Retina (tissue), 1 donor: Measurements from ENCODE around the gene CCDC69.
"Not testable (repeated sequence)": the region's sequence is repeated elsewhere in the genome, so short reads cannot be mapped to it uniquely, and the experiment has no call there.

ENCODE experiments used
- DNase-seq: peaks from one replicate; pipeline ENCODE4 v3.0.0-alpha.2; 2016

Gene CCDC69

GRCh38 chr5:151221574-151221973 is 2.3 kb downstream of the CCDC69 start:
- no peak for DNase-seq

DNA sequence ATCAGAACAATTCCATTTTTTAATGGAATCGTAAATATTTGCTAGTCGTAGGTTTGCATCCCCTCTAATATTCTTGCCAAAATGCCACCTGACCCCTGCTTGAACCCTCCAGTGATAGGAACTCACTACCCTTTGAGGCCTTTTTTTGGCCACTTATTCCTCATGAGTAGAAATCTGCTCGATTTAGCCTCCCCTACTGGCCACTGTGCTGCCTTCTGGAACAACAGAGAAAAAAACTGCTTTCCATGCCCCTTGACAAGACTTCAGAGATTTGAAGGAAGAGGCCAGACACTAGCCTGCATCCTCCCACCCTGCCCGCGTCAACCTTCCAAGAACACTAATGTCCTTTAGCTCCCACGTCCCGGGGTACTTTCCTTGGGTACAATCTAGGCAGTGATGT is 4.1 kb downstream of the CCDC69 start:
- DNase-seq = no peak

DNA sequence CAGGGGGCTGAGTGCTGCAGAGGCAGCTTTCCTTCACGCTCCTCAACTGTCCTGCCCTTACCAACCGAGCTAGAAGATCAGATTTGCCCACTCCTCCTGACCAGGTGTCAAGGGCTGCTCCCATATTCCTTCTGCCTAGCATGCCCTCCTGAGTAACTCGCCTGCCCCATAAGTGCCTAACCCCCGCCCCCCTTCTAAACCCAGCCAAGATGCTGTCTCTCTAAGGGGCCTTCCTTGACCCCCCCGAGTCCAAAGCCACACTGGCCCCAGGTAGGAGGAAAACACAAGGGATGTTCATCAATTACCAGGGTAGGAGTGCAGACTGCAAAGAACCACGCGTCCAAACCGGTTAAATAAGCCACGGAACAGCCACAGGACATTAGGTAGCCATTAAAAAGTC is 4.8 kb downstream of the CCDC69 start:
- no peak for DNase-seq

- no peak for DNase-seq
These were observed 5.7 kb downstream of the CCDC69 start for GRCh38 chr5:151218177-151218576.

- no peak for DNase-seq
These were observed 7.1 kb downstream of the CCDC69 start for GRCh38 chr5:151216781-151217180.

DNA sequence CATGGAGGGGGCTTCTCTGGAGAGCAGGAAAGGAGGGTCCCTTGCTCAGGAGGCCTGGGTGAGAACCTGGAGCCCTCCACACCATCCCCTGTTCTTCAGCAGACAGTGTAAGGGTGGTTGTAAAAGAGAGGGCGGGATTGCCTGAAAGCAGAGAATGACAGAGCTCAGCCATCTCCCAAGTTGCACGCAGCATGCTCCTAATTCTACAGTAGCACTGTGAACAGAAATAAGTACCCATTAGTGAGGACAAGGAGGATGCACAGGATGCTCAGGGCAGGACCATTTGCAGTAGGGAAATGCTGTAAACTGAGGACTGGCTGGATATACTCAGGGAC is 8.4 kb downstream of the CCDC69 start:
- DNase-seq = no peak

DNA sequence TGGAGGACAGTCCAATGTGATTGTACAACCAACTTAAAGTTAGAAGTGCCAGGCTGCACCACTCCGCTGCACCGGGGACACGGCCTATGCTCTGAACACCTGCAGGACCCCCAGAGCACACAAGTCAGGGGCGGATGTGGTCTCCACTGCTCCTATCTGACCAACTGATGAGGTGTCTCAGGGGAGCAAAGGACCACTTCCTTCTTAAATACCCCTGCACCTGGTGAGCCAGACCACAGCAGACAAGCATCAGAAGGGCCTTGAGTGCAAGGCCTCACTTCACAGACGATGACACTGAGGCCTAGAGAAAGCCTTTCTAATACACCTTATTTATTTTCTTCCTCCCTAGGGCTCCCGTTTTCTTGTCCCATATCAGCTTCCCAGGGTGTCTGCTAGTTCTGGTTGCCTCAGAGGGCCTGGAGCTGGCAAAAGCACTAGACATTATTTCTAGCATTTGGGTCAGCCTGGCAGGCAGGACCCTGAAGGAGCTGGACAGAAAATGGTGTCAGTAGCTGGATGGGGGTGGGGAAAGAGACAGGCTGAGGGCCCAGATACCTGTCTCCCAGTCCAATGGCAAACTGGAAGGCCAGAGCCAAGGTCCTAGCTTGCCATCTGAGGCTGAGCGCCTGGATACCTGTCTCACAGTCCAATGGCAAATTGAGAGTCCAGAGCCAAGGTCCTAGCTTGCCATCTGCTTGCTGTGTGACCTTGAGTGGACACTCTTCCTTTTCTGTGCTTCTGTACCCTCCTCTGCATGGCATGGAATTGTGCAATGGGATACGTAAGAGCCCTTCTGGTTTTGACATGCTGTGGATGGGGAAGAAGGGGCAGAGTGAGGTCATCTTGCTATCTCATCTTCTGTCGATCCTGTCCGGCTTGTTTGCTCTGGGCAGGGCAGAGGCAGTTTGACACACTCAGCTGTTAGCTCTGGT is 9.0 kb downstream of the CCDC69 start:
- no peak for DNase-seq

GRCh38 chr5:151213803-151214613 is 9.9 kb downstream of the CCDC69 start:
- DNase-seq = no peak

GRCh38 chr5:151212406-151212798 is 11.5 kb downstream of the CCDC69 start:
- DNase-seq = no peak

DNA sequence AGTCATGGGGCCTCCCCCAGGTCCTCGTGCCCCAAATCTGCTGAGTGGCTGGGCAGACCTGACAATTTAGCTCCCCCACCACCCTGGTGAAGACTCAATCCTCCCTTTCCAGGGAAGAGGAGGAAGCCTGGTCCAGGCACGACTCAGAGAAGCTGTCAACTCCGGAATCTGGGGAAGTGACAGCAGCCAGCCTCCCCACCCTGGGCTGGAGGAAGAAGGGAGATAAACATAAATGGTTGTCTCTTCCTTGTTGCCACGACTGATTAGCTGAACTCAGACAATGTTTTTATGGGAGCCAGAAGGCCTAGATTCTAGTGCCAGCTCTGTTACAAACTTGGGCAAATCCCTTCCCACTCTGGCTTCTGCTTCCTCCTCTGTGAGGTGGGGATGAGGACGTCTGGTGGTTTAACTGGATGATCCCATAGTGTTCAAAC is 15.4 kb downstream of the CCDC69 start:
- DNase-seq = no peak

DNA sequence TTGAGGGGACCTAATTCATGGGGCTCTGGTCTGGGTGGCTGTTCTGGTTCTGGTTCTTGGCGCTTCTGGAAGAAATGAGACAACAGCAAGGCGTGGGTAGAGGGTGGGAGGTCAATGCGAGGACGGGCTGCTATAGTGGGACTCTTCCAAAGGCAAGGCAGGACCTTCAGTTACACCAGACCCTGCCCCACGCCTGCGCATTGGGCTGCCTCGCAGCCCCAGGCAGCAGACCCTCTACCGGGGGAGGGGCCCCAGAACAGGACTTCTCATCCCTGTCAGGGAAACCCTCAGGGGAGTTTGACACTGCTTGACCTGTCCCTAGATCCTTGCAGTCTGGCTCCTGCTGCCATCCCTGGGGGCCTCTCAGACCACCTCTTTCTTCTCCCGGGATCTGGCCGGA is 18.5 kb downstream of the CCDC69 start:
- DNase-seq = no peak

GRCh38 chr5:151204051-151204450 is 19.8 kb downstream of the CCDC69 start:
- DNase-seq = no peak

- DNase-seq = no peak
These were observed 21.3 kb downstream of the CCDC69 start for GRCh38 chr5:151202381-151203139.

GRCh38 chr5:151200913-151201595 is 22.8 kb downstream of the CCDC69 start:
- no peak for DNase-seq

DNA sequence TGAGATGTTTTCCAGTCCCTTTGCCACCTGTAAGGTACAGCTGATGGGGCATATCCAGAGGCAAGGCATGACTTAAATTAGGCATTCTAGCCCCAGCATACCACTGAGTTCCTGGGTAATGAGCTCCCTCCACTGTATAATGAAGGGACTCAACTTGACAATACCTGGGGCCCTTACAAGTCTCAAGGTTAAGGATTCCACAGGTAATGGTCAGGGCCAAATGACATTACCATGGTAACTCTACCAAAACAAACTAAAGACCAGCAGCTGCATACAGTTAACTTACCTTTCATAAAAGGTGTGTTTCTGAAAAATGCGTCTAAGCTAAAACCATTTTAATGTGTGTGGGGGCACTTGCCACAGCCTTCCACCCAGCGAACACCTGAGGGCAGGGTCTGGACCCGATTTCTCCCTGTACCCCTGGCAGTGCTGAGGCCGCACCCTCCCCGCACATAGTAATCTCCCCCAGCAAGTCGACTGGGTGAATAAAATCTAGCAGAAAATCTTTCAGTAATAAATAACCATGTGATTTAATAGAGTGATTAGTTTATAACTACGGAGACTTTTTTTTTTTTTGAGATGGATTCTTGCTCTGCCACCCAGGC is 24.2 kb downstream of the CCDC69 start:
- no peak for DNase-seq

GRCh38 chr5:151198861-151199260 is 25.0 kb downstream of the CCDC69 start:
- DNase-seq = no peak

- not testable (repeated sequence) for DNase-seq
These were observed 26.6 kb downstream of the CCDC69 start for GRCh38 chr5:151197291-151197600.

DNA sequence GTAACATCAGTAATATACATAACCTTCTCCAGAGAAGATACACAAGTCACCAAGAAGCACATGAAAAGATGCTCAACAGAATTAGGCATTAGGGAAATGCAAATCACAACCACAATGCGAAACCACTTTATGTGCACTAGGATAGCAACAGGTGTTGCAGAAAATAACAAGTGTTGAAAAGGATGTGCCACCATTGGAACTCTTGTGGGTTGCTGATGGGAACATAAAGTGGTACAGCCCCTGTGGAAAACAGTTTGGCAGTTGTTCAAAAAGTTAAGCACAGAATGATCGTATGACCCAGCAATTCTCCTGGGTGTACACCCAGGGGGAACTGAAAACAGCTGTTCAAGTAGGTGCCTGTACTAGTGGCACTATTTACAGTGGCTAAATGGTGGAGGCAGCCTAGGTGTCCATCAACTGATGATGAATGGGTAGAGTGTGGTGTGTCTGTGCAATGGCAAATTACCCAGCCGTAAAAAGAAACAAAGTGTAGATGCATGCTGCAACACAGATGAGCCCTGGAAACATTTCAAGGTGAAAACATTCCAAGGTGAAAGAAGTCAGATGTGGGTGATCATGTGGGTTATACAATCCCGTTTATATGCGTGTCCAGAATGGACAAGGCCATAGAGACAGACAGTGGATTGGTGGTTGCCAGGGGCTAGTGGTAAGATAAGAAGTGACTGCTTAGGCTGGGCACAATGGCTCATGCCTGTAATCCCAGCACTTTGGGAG is 27.2 kb downstream of the CCDC69 start:
- no peak for DNase-seq

- no peak for DNase-seq
These were observed 28.3 kb downstream of the CCDC69 start for GRCh38 chr5:151195622-151196021.

DNA sequence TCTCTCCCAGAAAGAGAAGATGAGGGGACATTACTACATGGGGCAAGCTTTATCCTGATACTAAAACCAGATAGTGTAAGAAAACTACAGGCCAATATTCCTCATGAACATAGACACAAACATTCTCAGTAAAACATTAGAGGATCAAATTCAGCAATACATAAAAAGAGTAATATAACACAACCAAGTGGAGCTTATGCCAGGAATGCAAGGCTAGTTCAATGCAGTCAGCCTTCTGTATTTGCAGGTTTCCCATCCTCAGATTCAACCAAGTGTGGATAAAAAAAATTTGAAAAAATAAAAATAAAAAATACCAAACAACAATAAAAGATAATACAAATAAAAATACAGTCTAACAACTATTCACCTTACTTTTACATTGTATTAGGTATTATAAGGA is 31.3 kb downstream of the CCDC69 start:
- no peak for DNase-seq

DNA sequence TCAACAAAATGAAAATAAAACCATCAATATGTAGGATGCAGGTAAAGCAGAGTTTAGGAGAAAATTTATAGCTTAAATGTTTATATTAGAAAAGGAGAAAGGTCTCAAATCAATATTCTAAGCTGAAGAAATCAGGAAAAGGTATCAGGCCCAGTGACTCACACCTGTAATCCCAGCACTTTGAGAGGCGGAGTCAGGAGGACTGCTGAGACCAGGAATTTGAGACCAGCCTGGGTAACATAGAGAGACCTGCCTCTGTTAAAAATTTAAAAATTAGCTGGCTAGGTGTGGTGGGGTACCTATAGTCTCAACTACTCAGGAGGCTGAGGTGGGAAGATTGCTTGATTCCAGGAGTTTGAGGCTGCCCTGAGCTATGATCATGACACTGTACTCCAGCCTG is 32.2 kb downstream of the CCDC69 start:
- no peak for DNase-seq

GRCh38 chr5:151189151-151189550 is 34.7 kb downstream of the CCDC69 start:
- no peak for DNase-seq
